Hypothalamus (tissue), 51 donors: Measurements from ENCODE around the gene RPS6KA1.
"Not testable (repeated sequence)": the region's sequence is repeated elsewhere in the genome, so short reads cannot be mapped to it uniquely, and the experiment has no call there.

Experiments used
- DNase-seq, 51 donors: peaks; one replicate each; lab custom pipeline; 2025; lab: John Stamatoyannopoulos, UW

Gene RPS6KA1

DNA sequence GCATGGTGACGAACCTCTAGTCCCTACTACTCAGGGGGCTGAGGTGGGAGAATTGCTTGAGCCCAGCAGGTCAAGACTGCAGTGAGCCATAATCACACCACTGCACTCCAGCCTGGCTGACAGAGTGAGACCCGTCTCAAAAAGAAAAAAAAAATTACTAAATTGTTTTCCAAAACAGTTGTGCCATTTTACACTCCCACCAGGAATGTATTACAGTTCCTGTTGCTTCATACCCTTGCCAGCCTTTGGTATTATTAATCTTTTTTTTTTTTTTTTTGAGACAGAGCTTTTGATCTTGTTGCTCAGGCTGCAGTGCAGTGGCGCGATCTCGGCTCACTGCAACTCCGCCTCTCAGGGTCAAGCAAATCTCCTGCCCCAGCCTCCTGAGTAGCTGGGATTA is 55.9 kb downstream of the RPS6KA1 start:
- DNase-seq: no peak

DNA sequence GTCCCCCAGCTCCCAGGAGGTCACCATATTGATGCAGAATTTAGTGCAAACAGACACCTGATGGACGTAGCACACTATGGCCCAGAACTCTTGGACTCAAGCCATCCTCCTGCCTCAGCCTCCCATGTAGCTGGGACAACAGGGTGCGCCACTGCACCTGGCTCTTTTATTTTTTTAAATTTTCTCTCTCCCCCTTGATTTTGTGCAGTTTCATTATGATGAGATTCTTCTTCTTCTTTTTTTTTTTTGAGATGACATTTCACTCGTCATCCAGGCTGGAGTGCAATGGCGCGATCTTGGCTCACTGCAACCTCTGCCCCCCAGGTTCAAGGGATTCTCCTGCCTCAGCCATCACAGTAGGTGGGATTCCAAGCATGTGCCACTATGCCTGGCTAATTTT is 63.8 kb downstream of the RPS6KA1 start:
- no peak for DNase-seq

- not testable (repeated sequence) for DNase-seq
Measured at GRCh38 chr1:26594593-26594992, 65.0 kb downstream of the RPS6KA1 start.

GRCh38 chr1:26597629-26598039 is 68.1 kb downstream of the RPS6KA1 start:
- peak in 2 of 51 donors; percentile 9 to 24 for DNase-seq

GRCh38 chr1:26598890-26599289 is 69.3 kb downstream of the RPS6KA1 start:
- no peak for DNase-seq

GRCh38 chr1:26602378-26602959 is 72.9 kb downstream of the RPS6KA1 start:
- DNase-seq: peak in 11 of 51 donors; percentile 2 to 82 (median 24)

DNA sequence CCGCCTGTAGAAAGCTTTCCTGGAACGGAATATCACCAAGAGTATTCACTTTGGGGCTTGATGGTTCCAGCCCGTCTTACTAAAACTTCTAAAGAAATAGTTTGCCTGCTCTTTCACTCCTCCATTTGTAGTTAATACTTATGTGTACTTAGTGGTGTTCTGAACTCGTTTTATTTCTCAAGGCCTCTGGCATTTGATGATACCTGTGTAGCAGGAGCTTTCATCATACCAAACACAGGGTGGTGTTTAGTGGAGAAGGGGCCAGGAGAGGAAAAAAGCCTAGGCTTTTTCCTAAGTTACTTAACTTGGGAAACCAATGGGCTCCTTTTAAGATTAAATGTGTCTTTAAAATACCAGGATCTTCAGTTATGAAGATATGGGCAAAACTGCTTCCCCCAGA is 74.3 kb downstream of the RPS6KA1 start:
- DNase-seq: no peak

- no peak for DNase-seq
Measured at GRCh38 chr1:26607186-26607585, 77.6 kb downstream of the RPS6KA1 start.

- no peak for DNase-seq
Measured at GRCh38 chr1:26608895-26609294, 79.3 kb downstream of the RPS6KA1 start.

- no peak for DNase-seq
Measured at GRCh38 chr1:26610781-26611180, 81.2 kb downstream of the RPS6KA1 start.

GRCh38 chr1:26612627-26613026 is 83.1 kb downstream of the RPS6KA1 start:
- not testable (repeated sequence) for DNase-seq

GRCh38 chr1:26614655-26615411 is 85.3 kb downstream of the RPS6KA1 start:
- no peak for DNase-seq

DNA sequence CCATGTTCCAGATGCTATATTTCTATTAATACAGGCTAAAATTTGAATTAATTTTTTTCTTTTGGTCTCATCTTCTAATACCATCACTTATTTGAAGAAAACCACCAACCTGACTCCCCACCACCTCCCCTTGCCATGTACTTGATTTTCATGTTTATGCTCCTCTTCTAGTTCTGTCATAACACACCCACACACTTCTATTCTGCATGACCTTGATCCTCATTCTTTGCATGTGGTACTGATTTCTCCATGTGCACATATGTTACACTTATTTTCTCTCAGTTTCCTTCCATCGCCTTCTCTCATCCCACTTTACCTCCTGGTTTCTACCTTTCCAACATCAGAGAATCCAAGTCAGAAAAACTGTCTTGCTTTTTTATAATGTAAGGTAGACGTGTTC is 87.3 kb downstream of the RPS6KA1 start:
- no peak for DNase-seq

DNA sequence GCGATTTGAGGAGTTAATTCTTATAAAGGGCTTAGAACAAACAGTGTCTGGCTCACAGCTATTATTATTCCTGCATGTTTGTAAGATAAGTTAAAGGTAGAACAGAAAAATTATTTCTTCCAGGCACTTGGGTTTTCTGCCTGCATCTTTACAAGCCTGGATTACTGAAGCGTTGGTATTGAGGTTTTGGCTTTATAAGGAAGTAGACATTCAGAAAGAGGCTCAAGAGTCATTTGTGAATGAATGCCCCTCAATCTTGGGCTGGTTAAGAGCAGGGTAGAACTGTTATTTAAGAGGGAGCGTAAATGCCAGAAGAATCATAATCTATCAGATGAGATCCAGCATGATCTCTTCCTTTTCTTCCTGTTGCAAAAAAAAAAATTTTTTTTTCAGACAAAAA is 89.0 kb downstream of the RPS6KA1 start:
- no peak for DNase-seq
